Upper lobe of left lung (tissue), 6 donors: ENCODE data around the gene HMX2. TPM values are rescaled to one million over a fixed set of nuclear protein-coding genes. Genes with fewer than 3 reads are reported as not detected.

ENCODE experiments used
- ATAC-seq, 2 donors: fragments of 200-7000 bp; cut with Tn5 transposase; one replicate each; pipeline ENCODE4 v1.9.1; 2022; ENCODE audit warnings: mild to moderate bottlenecking in 2 of 2, moderate library complexity in 2 of 2; ENCODE audit not compliant: low FRiP score in 2 of 2
- DNase-seq, 2 donors: peaks; one replicate each; pipeline ENCODE4 v3.0.0-alpha.2; 2019 to 2020
- H3K27ac ChIP-seq, 4 donors: fragments of 200-600 bp; sonication (generic); one replicate each; pipeline ENCODE4 v1.5.1; 2016 to 2019
- H3K27me3 ChIP-seq, 4 donors: fragments of 200-600 bp; sonication (generic); one replicate each; pipeline ENCODE4 v1.5.1; 2017 to 2019
- H3K36me3 ChIP-seq, 4 donors: fragments of 200-600 bp; sonication (generic); one replicate each; pipeline ENCODE4 v1.5.1; 2016 to 2019
- H3K4me1 ChIP-seq, 4 donors: fragments of 200-600 bp; sonication (generic); one replicate each; pipeline ENCODE4 v1.5.1; 2018 to 2019
- H3K4me3 ChIP-seq, 4 donors: fragments of 200-600 bp; sonication (generic); one replicate each; pipeline ENCODE4 v1.5.1; 2017 to 2019; ENCODE audit warnings: mild to moderate bottlenecking in 2 of 4, moderate library complexity in 1 of 4
- H3K9me3 ChIP-seq, 4 donors: fragments of 200-600 bp; sonication (generic); one replicate each; pipeline ENCODE4 v1.5.1; 2018 to 2019
- EP300 ChIP-seq, 4 donors: sonication (generic); formaldehyde crosslinking; IDR thresholded peaks; one replicate each; pipeline ENCODE4 v1.5.1; 2017; ENCODE audit warnings: antibody characterized with exemption in 4 of 4, control low read depth in 2 of 4
- POLR2A ChIP-seq, 4 donors: fragments of 450-650 bp; IDR thresholded peaks; one replicate each; pipeline ENCODE4 v1.5.1; 2016 to 2017; ENCODE audit warnings: antibody characterized with exemption in 4 of 4, mild to moderate bottlenecking in 2 of 4
- POLR2AphosphoS5 ChIP-seq, 2 donors: sonication (generic); formaldehyde crosslinking; IDR thresholded peaks; one replicate each; pipeline ENCODE4 v1.5.1; 2017; ENCODE audit warnings: antibody characterized with exemption in 2 of 2
- WGBS, 2 donors: methylation state at CpG; one replicate each; pipeline ENCODE4 v1.1.5; 2017 to 2018; 5-methylcytosine and 5-hydroxymethylcytosine counted together
- total RNA-seq, 6 donors: library from RNA; depleted of rRNA in 4 of 6; stranded (reverse); fragments of >200 nt in 4 of 6; gene quantifications; one replicate each; pipeline versions ENCODE4 v1.1.0 to v1.2.1, GENCODE V29; 2016 to 2021
- TF ChIP-seq, protein P1 (sequence below), 6 experiments: fragments of 450-650 bp in 4 of 6; fragments of 200-600 bp in 2 of 6; sonication (generic) in 2 of 6; IDR thresholded peaks; one replicate each; pipeline ENCODE4 v1.5.1; 2016 to 2019; ENCODE audit warnings: antibody characterized with exemption in 6 of 6
- donor health status: DM: no; HTN: no; CAD: no; lungs with moderate emphysema.
- donor health status: DM: no; HTN: yes; CAD: no; lungs with severe emphysema.

Gene HMX2
- total RNA-seq, 6 donors from 2014 or later, result not detected

DNA sequence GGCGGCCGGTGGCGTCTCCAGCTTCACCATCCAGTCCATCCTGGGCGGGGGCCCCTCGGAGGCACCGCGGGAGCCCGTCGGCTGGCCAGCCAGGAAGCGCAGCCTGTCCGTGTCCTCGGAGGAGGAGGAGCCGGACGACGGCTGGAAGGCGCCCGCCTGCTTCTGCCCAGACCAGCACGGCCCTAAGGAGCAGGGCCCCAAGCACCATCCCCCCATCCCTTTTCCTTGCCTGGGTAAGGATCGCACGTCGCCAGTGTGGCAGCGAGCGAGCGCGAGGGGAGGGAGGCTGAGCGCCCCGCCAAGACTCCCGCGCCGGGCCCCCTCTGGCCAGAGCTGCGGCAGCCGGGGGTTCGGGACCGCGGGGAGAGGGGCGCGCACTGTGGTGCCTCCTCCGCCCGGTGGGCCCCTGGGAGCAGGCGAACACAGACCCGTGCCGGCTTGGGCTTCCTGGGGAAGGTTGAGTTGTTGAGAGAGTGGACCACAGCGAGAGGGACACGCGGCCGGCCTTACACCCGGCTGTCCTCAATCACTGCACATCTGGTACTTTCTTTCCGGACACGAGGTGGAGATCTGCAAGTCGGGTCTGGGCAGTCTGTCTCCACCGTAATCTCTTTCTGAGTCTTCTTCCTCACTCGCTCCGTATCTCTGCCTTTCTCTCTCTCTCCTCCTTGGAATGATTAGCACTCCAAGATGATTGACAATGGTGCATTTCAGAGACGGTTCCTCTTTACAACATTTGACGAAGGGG is 652 bp downstream of the HMX2 start:
- Histone ChIP-seq H3K4me3 (peak overlapping the region in 3 of 4 donors; percentile 2 to 23 (median 12)), H3K27me3 (peaks cover 2 to 83% (median 54%) of the 10 kb centered on the region in 4 donors), H3K27ac (no peak overlapping the region), H3K4me1 (peaks cover 38 to 66% (median 48%) of the 10 kb centered on the region in 4 donors), H3K36me3 (no peaks in the 10 kb centered on the region), H3K9me3 (no peaks in the 10 kb centered on the region)
- no peak for ATAC-seq
- WGBS, 2 donors, result 6 to 8% methylated on average over 17 to 49 of the region's 55 CpGs
- TF ChIP-seq EP300 (IDR thresholded peaks at IDR 0.05), result no peak
- TF ChIP-seq, protein P1, sequence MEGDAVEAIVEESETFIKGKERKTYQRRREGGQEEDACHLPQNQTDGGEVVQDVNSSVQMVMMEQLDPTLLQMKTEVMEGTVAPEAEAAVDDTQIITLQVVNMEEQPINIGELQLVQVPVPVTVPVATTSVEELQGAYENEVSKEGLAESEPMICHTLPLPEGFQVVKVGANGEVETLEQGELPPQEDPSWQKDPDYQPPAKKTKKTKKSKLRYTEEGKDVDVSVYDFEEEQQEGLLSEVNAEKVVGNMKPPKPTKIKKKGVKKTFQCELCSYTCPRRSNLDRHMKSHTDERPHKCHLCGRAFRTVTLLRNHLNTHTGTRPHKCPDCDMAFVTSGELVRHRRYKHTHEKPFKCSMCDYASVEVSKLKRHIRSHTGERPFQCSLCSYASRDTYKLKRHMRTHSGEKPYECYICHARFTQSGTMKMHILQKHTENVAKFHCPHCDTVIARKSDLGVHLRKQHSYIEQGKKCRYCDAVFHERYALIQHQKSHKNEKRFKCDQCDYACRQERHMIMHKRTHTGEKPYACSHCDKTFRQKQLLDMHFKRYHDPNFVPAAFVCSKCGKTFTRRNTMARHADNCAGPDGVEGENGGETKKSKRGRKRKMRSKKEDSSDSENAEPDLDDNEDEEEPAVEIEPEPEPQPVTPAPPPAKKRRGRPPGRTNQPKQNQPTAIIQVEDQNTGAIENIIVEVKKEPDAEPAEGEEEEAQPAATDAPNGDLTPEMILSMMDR (IDR thresholded peaks at IDR 0.05), result no peak
- no peak for TF ChIP-seq POLR2AphosphoS5 (IDR thresholded peaks at IDR 0.05)
- DNase-seq, result peak in 1 of 2 donors; percentile 80

GRCh38 chr10:123149162-123149567 is 1.2 kb downstream of the HMX2 start:
- H3K27me3 ChIP-seq, result peaks cover 2 to 79% (median 51%) of the 10 kb centered on the region in 4 donors
- DNase-seq (no peak), ATAC-seq (no peak)
- peak overlapping the region in 3 of 4 donors; percentile 32 to 51 (median 42) for H3K4me3 ChIP-seq
- TF ChIP-seq POLR2A (IDR thresholded peaks at IDR 0.05), result no peak
- TF ChIP-seq, protein P1 (IDR thresholded peaks at IDR 0.05), result no peak
- no peak for TF ChIP-seq POLR2AphosphoS5 (IDR thresholded peaks at IDR 0.05)
- no peaks in the 10 kb centered on the region for H3K9me3 ChIP-seq
- peaks cover 41 to 66% (median 48%) of the 10 kb centered on the region in 4 donors for H3K4me1 ChIP-seq
- no peak overlapping the region for H3K27ac ChIP-seq
- no peaks in the 10 kb centered on the region for H3K36me3 ChIP-seq
- 7% methylated on average over 12 of the region's 12 CpGs for WGBS, 2 donors

- H3K9me3 ChIP-seq, result no peaks in the 10 kb centered on the region
- WGBS, 2 donors, result 3% methylated on average over 29 to 62 of the region's 76 CpGs
- H3K36me3 ChIP-seq, result no peaks in the 10 kb centered on the region
- DNase-seq, result peak in 1 of 2 donors; percentile 90
- TF ChIP-seq POLR2AphosphoS5 (IDR thresholded peaks at IDR 0.05) (no peak), POLR2A (IDR thresholded peaks at IDR 0.05) (no peak), EP300 (IDR thresholded peaks at IDR 0.05) (no peak)
- TF ChIP-seq, protein P1 (IDR thresholded peaks at IDR 0.05), result no peak
- peak overlapping the region in 3 of 4 donors; percentile 32 to 51 (median 42) for H3K4me3 ChIP-seq
- H3K27ac ChIP-seq, result no peak overlapping the region
- peaks cover 2 to 73% (median 49%) of the 10 kb centered on the region in 4 donors for H3K27me3 ChIP-seq
- no peak for ATAC-seq
- H3K4me1 ChIP-seq, result peaks cover 41 to 65% (median 48%) of the 10 kb centered on the region in 4 donors
Observed at GRCh38 chr10:123149568-123150270, 1.8 kb downstream of the HMX2 start.

GRCh38 chr10:123150271-123150985 is 2.5 kb downstream of the HMX2 start:
- no peaks in the 10 kb centered on the region for H3K36me3 ChIP-seq
- H3K27me3 ChIP-seq, result peaks cover 2 to 66% (median 43%) of the 10 kb centered on the region in 4 donors
- no peak overlapping the region for H3K27ac ChIP-seq
- TF ChIP-seq POLR2AphosphoS5 (IDR thresholded peaks at IDR 0.05), result no peak
- TF ChIP-seq, protein P1 (IDR thresholded peaks at IDR 0.05), result no peak
- TF ChIP-seq EP300 (IDR thresholded peaks at IDR 0.05), result no peak
- TF ChIP-seq POLR2A (IDR thresholded peaks at IDR 0.05), result no peak
- peak overlapping the region in 3 of 4 donors; percentile 23 to 51 (median 42) for H3K4me3 ChIP-seq
- DNase-seq (peak in 1 of 2 donors; percentile 87), ATAC-seq (no peak)
- H3K9me3 ChIP-seq, result no peaks in the 10 kb centered on the region
- WGBS, 2 donors, result 9 to 12% methylated on average over 27 to 33 of the region's 34 CpGs
- peaks cover 45 to 65% (median 55%) of the 10 kb centered on the region in 4 donors for H3K4me1 ChIP-seq
